ENCODE measurements around the gene LYPD6.

DNA sequence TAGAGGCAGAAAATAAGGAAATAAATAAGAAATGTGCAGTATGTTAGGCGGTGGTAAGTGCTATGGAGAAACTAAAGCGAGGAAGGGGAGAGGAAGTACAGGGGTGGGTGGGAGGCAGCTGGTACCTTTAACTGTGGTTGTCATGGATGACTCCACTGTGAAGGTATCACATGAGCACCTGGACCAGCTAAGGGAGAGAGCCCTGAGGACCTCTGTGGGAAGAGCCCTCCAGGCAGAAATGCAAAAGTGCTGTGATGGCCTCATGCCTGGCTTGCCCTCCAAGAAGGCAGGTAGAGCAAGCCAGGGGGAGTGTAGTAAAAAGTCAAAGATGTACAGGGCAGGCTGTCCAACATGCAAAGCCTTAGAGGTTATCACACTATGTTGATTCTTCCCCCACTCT, 17.9 kb downstream of the LYPD6 start:
- no peak for TF ChIP-seq POLR2AphosphoS5 (IDR thresholded peaks at IDR 0.05; ENCODE audit: insufficient read depth, low read depth, low read length)
- no peak for TF ChIP-seq CTCF (IDR thresholded peaks at IDR 0.05; ENCODE audit: extremely low read depth in 1 of 2, insufficient read depth in 1 of 2, low read depth in 1 of 2, low read length in 2 of 2)
- no peak for TF ChIP-seq EZH2 (IDR thresholded peaks at IDR 0.05; ENCODE audit: borderline replicate concordance, low read depth, low read length, severe bottlenecking)
- TF ChIP-seq POLR2A (IDR thresholded peaks at IDR 0.05; ENCODE audit: low read depth, low read length) = no peak
- no peak for TF ChIP-seq JUN (IDR thresholded peaks at IDR 0.05; ENCODE audit: borderline replicate concordance, insufficient read depth, insufficient read length, low read depth)

Measured in endothelial cell of umbilical vein (primary cell).